Measurements from ENCODE around the gene LYZL1.

The LYZL1 gene

GRCh38 chr10:29355411-29355991 lies 66.6 kb downstream of the LYZL1 start:
- TF ChIP-seq TAF1 (IDR thresholded peaks at IDR 0.05; ENCODE audit: borderline replicate concordance, insufficient read depth, low read length): no peak
- no peak for TF ChIP-seq REST (IDR thresholded peaks at IDR 0.05; ENCODE audit: insufficient read depth in 1 of 2, low read depth in 2 of 2, low read length in 2 of 2)
- no peak for TF ChIP-seq SIN3A (IDR thresholded peaks at IDR 0.05; ENCODE audit: borderline replicate concordance, insufficient read depth, low read length)
- TF ChIP-seq FOXP2 (optimal IDR thresholded peaks at IDR 0.05; ENCODE audit: borderline replicate concordance, extremely low read depth, extremely low read length, insufficient read depth): no peak
- no peak for TF ChIP-seq POLR2AphosphoS5 (IDR thresholded peaks at IDR 0.05; ENCODE audit: low read depth, low read length)

GRCh38 chr10:29356931-29357330 lies 68.1 kb downstream of the LYZL1 start:
- TF ChIP-seq FOXP2 (optimal IDR thresholded peaks at IDR 0.05; ENCODE audit: borderline replicate concordance, extremely low read depth, extremely low read length, insufficient read depth) (no peak), REST (IDR thresholded peaks at IDR 0.05; ENCODE audit: insufficient read depth in 1 of 2, low read depth in 2 of 2, low read length in 2 of 2) (no peak), TAF1 (IDR thresholded peaks at IDR 0.05; ENCODE audit: borderline replicate concordance, insufficient read depth, low read length) (no peak), SIN3A (IDR thresholded peaks at IDR 0.05; ENCODE audit: borderline replicate concordance, insufficient read depth, low read length) (no peak), POLR2AphosphoS5 (IDR thresholded peaks at IDR 0.05; ENCODE audit: low read depth, low read length) (no peak)

- no peak for TF ChIP-seq SIN3A (IDR thresholded peaks at IDR 0.05; ENCODE audit: borderline replicate concordance, insufficient read depth, low read length)
- TF ChIP-seq POLR2AphosphoS5 (IDR thresholded peaks at IDR 0.05; ENCODE audit: low read depth, low read length): no peak
- TF ChIP-seq REST (IDR thresholded peaks at IDR 0.05; ENCODE audit: insufficient read depth in 1 of 2, low read depth in 2 of 2, low read length in 2 of 2): no peak
- TF ChIP-seq TAF1 (IDR thresholded peaks at IDR 0.05; ENCODE audit: borderline replicate concordance, insufficient read depth, low read length): no peak
- TF ChIP-seq FOXP2 (optimal IDR thresholded peaks at IDR 0.05; ENCODE audit: borderline replicate concordance, extremely low read depth, extremely low read length, insufficient read depth): no peak
Observed at GRCh38 chr10:29358010-29358616, 69.2 kb downstream of the LYZL1 start.

Data from PFSK-1 (cell line).